ENCODE measurements around the gene SRXN1.
"Not testable (repeated sequence)": the region's sequence is repeated elsewhere in the genome, so short reads cannot be mapped to it uniquely, and the experiment has no call there.

The SRXN1 gene

DNA sequence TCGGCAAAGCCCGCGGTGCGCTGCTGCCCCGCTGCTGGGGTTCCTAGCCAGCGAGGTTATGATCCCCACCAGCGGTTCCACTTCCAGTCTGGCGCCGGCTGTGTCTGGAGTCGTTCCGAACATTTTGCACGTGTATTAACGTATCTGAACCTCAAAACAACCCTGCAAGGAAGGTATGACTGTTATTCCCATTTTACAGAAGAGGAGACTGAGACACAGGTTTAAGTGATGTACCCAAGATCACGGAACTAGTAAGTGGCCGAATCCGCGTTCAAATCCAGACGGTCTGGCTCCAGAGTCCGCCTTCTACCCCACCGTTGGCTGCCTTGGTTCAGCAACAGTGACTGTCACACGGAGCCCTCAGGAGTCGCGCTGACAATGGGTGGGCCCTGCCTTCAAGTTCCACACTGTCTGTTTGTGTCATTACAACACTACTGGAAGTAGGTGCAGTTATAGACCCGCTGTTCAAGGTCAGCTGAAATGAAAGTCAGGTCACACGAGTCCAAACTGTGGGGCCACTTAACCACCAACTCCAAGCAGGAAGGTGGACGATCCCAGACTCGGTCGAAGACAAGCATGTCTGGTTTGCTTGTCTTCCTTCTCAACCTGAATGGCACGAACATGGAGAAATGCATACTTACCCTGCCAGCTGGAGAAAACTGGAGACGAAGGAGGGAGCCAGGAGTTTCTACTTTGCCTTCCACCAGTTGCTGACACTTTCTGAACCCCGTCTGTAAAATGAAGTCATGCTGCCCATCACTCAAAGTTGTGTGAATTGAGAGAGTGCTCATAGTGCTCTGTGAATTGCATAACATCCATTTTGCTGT lies 803 bp upstream of the SRXN1 start:
- DNase-seq = no peak

- no peak for DNase-seq
Measured at GRCh38 chr20:652615-653109, 338 bp downstream of the SRXN1 start.

GRCh38 chr20:651713-652614 lies 1.0 kb downstream of the SRXN1 start:
- no peak for DNase-seq

- no peak for DNase-seq
Measured at GRCh38 chr20:650954-651353, 2.0 kb downstream of the SRXN1 start.

GRCh38 chr20:650281-650680 lies 2.7 kb downstream of the SRXN1 start:
- no peak for DNase-seq

DNA sequence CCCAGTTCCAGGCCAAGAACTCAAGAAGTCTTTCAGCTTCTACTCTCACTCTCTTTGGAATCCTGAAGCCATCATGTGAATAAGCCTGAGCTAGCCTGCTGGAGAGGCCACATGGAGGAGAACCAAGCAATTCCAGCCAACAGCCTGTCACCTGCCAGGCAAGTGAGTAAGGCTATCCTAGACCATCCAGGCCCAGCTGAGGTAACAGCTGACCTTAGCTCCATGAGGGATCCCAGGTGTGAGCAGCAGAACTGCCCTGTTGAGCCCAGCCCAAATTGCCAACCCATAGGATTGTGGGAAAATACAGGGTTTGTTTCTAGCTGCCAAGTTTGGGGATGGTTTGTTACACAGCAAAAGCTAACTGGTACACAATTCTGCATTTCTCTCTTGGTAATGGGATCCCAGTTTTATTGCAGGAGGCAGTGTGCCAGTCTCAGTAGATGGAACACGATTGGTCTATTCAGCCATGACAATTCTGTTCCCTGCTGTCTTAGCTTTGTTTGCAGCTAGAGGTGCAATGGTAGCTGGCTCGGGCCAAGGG lies 5.5 kb downstream of the SRXN1 start:
- DNase-seq = no peak

GRCh38 chr20:646868-647233 lies 6.1 kb downstream of the SRXN1 start:
- DNase-seq = no peak

DNA sequence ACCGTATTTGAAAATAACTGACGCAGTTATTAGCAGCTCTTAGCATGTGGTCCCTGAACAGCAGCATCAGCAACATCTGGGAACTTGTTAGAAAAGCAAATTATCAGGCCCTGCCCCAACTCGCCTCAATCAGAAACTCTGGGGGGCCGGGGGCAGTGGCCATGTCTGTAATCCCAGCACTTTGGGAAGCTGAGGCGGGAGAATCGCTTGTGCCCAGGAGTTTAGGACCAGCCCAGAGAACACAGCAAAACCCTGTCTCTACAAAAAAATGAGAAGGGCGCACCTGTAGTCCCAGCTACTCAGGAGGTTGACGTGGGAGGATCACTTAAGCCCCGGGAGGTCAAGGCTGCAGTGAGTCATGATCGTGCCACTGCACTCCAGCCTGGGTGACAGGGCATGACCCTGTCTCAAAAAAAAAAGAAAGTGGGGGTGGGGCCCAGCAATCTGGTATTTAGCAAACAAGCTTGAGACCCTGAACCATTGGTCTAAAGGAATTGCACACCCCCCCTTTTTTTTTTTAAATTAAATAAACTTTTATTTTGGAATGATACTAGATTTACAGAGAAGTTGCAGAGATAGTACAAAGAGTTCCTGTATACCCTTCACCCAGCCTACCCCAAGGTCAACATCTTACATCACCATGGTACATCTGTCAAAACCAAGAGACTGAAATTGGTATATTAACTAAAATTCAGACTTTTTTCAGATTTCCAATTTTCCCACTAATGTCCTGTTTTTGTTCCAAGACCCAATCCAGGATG lies 6.7 kb downstream of the SRXN1 start:
- DNase-seq = no peak

- no peak for DNase-seq
Measured at GRCh38 chr20:645318-646106, 7.5 kb downstream of the SRXN1 start.

GRCh38 chr20:644692-645317 lies 8.2 kb downstream of the SRXN1 start:
- DNase-seq = no peak

DNA sequence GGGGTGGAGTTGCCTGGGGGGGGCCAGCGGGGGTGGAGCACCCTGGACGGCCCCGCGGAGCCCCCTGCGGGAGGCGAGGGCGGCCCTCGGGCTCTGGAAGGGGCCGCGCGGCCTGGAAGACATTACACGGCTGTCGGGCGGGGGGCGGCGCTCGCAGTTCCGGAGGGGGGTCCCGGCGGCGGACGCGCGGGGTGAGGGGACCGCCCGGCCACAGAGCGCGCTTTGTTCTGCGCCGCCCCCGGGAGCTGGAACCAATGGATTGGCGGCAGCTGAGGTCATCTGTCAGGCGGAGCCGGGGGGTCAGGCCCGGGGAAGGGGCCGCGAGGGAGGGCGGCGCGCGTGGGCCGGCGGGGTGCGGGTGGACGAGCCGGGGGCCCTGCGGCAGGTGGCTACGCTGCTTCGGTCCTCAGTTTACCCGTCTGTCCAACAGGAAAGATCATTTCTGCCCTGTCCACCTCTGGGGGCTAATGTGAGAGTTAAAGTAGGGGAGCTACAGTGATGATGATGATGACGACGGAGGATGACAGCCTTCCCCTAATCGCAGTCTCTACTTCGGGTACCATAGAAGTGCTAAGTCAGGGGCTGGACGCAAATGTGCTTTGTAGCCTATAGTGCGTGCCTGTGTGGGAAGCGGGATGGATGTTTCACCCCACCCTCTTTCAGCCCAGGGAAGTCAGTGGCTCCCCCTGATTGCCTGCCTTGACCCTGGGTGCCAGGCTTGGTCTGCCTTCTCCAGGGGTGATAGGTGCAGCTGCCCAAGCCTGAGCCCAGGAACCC lies 10.4 kb downstream of the SRXN1 start:
- DNase-seq = no peak

- not testable (repeated sequence) for DNase-seq
Measured at GRCh38 chr20:642013-642397, 11.0 kb downstream of the SRXN1 start.

GRCh38 chr20:641516-641875 lies 11.5 kb downstream of the SRXN1 start:
- DNase-seq = no peak

- DNase-seq = no peak
Measured at GRCh38 chr20:640674-641515, 12.1 kb downstream of the SRXN1 start.

- no peak for DNase-seq
Measured at GRCh38 chr20:638579-638978, 14.4 kb downstream of the SRXN1 start.

- DNase-seq = no peak
Measured at GRCh38 chr20:637559-637958, 15.4 kb downstream of the SRXN1 start.

- no peak for DNase-seq
Measured at GRCh38 chr20:635893-636338, 17.1 kb downstream of the SRXN1 start.

DNA sequence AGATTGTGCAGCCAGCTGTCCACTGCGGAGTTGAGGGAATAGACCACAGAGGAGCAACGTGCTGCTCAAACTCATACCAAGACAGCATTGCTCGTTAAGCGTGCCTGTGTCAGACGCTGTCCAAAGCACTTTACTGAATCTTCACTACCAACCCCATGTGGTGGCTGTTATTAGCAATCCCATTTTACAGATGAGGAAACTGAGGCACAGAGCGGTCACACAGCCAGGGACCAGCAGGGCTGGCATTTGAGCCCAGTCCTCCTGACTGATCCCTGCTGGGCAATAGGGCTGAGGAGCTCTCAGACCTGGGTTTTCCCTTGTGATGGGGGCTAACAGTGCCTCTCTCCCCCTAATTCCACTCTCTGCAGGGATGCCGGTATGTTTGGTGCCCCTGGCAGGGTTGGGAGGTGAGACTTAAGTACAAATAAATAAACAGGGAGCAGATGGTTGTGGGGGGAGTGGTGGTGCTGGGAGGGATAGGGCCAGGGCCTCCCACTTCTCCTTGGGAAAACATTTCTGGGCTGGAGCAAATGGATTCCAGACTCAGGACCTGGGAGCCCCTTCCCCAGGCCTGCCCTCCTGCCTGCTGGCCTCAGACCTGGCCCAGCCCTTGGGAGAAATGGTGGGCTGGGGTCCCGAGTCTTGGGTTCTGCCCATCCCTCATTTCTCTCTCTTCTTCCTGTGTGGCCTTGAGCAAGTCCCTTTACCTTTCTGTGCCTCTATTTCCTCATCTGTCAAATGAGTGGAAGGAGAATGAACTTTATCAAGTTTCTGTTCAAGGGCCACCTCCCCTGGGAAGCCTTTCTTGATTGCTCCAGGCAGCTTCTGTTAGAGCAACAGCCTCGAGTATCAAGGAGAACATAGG lies 17.7 kb downstream of the SRXN1 start:
- DNase-seq = no peak

Measured in amniotic stem cell (primary cell).